Hematopoietic multipotent progenitor cell treated with erythropoietin and hydrocortisone succinate and interleukin-3 and kit ligand, for 15 days (in vitro differentiated cells): ENCODE data around the gene GPC1.
"Not testable (repeated sequence)": the region's sequence is repeated elsewhere in the genome, so short reads cannot be mapped to it uniquely, and the experiment has no call there.

Experiments
- DNase-seq: peaks from one replicate; pipeline ENCODE4 v3.0.0-alpha.2; 2015; ENCODE audit warnings: low spot score

GPC1 gene

GRCh38 chr2:240467149-240467642 is 31.7 kb downstream of the GPC1 start:
- no peak for DNase-seq

- no peak for DNase-seq
Measured at GRCh38 chr2:240467659-240468302, 32.3 kb downstream of the GPC1 start.

- no peak for DNase-seq
Measured at GRCh38 chr2:240468303-240469238, 33.1 kb downstream of the GPC1 start.

- DNase-seq, result no peak
Measured at GRCh38 chr2:240469239-240469636, 33.8 kb downstream of the GPC1 start.

- DNase-seq, result no peak
Measured at GRCh38 chr2:240469740-240470139, 34.3 kb downstream of the GPC1 start.

- no peak for DNase-seq
Measured at GRCh38 chr2:240472078-240472790, 36.8 kb downstream of the GPC1 start.

GRCh38 chr2:240473211-240473610 is 37.7 kb downstream of the GPC1 start:
- no peak for DNase-seq

- DNase-seq, result no peak
Measured at GRCh38 chr2:240477916-240478315, 42.5 kb downstream of the GPC1 start.

GRCh38 chr2:240478346-240479110 is 43.1 kb downstream of the GPC1 start:
- DNase-seq, result no peak

GRCh38 chr2:240479111-240479501 is 43.6 kb downstream of the GPC1 start:
- no peak for DNase-seq

GRCh38 chr2:240480834-240481623 is 45.6 kb downstream of the GPC1 start:
- DNase-seq, result no peak

GRCh38 chr2:240481720-240482119 is 46.3 kb downstream of the GPC1 start:
- no peak for DNase-seq

GRCh38 chr2:240482141-240482540 is 46.7 kb downstream of the GPC1 start:
- DNase-seq, result no peak

- DNase-seq, result no peak
Measured at GRCh38 chr2:240491483-240491882, 56.0 kb downstream of the GPC1 start.

GRCh38 chr2:240494194-240494793 is 58.8 kb downstream of the GPC1 start:
- DNase-seq, result no peak

GRCh38 chr2:240494942-240495341 is 59.5 kb downstream of the GPC1 start:
- not testable (repeated sequence) for DNase-seq

GRCh38 chr2:240497082-240497481 is 61.6 kb downstream of the GPC1 start:
- DNase-seq, result not testable (repeated sequence)

GRCh38 chr2:240498171-240498957 is 62.9 kb downstream of the GPC1 start:
- no peak for DNase-seq

- DNase-seq, result no peak
Measured at GRCh38 chr2:240498958-240499260, 63.4 kb downstream of the GPC1 start.
